ENCODE results near the gene MCU. TPM values are rescaled to one million over a fixed set of nuclear protein-coding genes. Genes with fewer than 3 reads are reported as not detected.

MCU gene
- total RNA-seq, 1 donor from 2014 or later, result 20.3 TPM

DNA sequence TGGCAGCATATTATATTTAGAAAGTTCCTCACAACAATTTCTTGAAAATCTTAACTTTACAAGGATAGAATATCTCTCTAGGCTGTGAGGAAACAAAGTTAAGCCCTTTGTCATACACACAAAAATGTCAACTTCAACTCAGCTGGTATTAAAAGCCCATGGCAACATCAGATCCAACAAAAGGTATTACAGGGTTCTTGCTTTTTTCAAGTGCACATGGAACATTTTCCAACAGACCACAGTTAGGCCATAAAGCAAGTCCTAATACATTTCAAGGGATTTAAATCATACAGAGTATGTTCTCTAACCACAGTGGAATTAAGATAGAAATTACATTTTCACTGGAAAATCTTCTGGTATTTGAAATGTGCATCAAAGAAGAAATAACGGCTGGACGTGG is 129.7 kb downstream of the MCU start:
- TF ChIP-seq, protein P1, sequence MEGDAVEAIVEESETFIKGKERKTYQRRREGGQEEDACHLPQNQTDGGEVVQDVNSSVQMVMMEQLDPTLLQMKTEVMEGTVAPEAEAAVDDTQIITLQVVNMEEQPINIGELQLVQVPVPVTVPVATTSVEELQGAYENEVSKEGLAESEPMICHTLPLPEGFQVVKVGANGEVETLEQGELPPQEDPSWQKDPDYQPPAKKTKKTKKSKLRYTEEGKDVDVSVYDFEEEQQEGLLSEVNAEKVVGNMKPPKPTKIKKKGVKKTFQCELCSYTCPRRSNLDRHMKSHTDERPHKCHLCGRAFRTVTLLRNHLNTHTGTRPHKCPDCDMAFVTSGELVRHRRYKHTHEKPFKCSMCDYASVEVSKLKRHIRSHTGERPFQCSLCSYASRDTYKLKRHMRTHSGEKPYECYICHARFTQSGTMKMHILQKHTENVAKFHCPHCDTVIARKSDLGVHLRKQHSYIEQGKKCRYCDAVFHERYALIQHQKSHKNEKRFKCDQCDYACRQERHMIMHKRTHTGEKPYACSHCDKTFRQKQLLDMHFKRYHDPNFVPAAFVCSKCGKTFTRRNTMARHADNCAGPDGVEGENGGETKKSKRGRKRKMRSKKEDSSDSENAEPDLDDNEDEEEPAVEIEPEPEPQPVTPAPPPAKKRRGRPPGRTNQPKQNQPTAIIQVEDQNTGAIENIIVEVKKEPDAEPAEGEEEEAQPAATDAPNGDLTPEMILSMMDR (IDR thresholded peaks at IDR 0.05; ENCODE audit: borderline replicate concordance), result no peak
- Histone ChIP-seq H3K4me1 (peaks cover 18% of the 10 kb centered on the region), H3K9me3 (replicated peaks) (peaks cover 9% of the 10 kb centered on the region), H3K27me3 (ENCODE audit: low read depth) (no peaks in the 10 kb centered on the region), H3K36me3 (no peaks in the 10 kb centered on the region), H3K27ac (replicated peaks) (no peak overlapping the region), H3K4me3 (no peak overlapping the region)
- intact Hi-C loops (cut with micrococcal nuclease), result no loop called here
- no peak for DNase-seq

DNA sequence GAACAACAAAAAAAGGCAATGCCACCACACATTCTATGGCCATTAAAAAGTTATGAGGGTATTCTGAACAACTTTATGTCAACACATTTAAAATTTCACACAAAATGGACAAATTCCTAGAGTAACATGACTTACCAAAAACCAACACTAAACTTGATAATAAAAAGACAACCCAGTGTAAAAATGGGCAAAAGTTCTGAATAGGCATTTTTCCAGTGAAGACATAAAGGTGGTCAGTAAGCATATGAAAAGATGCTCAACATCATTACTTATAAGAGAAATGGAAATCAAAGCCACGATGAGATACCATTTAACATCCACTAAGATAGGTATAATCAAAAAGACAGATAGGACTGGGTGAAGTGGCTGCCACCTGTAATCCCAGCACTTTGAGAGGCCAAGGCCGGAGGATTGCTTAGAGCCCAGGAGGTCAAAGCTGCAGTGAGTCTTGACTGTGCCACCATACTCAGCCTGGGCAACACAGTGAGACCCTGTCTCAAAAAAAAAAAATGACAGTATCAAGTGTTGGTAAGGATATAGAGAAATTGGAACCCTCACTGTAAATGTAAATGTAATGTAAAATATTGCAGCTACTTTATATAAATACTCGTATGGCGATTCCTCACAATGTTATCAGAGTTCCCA is 130.5 kb downstream of the MCU start:
- Histone ChIP-seq H3K27ac (replicated peaks) (no peak overlapping the region), H3K36me3 (no peaks in the 10 kb centered on the region), H3K4me1 (peaks cover 20% of the 10 kb centered on the region), H3K4me3 (no peak overlapping the region), H3K27me3 (ENCODE audit: low read depth) (no peaks in the 10 kb centered on the region), H3K9me3 (replicated peaks) (peaks cover 9% of the 10 kb centered on the region)
- no peak for DNase-seq
- intact Hi-C loops (cut with micrococcal nuclease), result no loop called here
- TF ChIP-seq, protein P1 (IDR thresholded peaks at IDR 0.05; ENCODE audit: borderline replicate concordance), result no peak

DNA sequence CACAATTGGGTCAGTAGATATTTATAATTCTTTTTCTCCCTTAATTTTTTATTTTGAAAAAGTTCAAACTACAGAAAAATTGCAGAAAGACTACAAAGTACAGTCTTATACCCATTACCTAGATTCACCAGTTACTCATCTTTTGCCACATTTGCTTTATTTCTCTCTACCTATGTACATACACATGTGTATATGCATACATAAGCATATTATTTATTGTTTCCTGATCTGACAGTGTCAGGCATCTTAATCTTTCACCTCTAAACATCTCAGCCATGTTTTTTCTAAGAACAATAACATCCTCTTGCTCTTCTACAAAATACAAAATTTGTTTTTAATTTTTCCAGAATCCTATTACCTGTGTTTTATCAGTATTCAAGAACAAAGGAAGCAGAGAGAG is 133.2 kb downstream of the MCU start:
- H3K4me1 ChIP-seq, result peaks cover 31% of the 10 kb centered on the region

DNA sequence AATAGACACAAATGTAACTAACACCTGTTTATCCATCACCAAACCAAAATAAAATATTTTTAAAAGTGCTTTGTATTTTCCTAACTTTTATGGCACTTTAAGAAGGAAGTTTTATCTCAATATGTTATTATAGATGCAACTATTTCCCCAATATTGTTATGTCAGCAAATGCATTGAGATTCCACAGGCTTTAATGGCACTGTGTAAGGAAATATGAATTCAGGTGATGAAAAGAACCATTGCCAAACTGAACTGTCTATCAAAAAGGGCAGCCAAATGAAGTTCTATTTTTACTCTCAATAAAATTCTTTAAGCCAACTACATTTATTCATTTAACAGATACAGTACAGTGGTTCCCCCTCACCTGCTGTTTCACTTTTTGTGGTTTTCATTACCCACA is 134.4 kb downstream of the MCU start:
- peaks cover 40% of the 10 kb centered on the region for H3K4me1 ChIP-seq
- H3K27ac ChIP-seq (replicated peaks), result no peak overlapping the region
- H3K9me3 ChIP-seq (replicated peaks), result peaks cover 9% of the 10 kb centered on the region
- intact Hi-C loops (cut with micrococcal nuclease), result no loop called here
- H3K27me3 ChIP-seq (ENCODE audit: low read depth), result no peaks in the 10 kb centered on the region
- H3K36me3 ChIP-seq, result no peaks in the 10 kb centered on the region
- TF ChIP-seq, protein P1 (IDR thresholded peaks at IDR 0.05; ENCODE audit: borderline replicate concordance), result no peak
- no peak for DNase-seq
- no peak overlapping the region for H3K4me3 ChIP-seq

More for the DNA sequence above, 133.2 kb downstream of the MCU start:
- no peaks in the 10 kb centered on the region for H3K27me3 ChIP-seq (ENCODE audit: low read depth)
- no peak overlapping the region for H3K27ac ChIP-seq (replicated peaks)
- H3K9me3 ChIP-seq (replicated peaks), result peaks cover 9% of the 10 kb centered on the region
- TF ChIP-seq, protein P1 (IDR thresholded peaks at IDR 0.05; ENCODE audit: borderline replicate concordance), result no peak
- no peak for DNase-seq
- H3K36me3 ChIP-seq, result no peaks in the 10 kb centered on the region
- intact Hi-C loops (cut with micrococcal nuclease), result no loop called here
- no peak overlapping the region for H3K4me3 ChIP-seq

DNA sequence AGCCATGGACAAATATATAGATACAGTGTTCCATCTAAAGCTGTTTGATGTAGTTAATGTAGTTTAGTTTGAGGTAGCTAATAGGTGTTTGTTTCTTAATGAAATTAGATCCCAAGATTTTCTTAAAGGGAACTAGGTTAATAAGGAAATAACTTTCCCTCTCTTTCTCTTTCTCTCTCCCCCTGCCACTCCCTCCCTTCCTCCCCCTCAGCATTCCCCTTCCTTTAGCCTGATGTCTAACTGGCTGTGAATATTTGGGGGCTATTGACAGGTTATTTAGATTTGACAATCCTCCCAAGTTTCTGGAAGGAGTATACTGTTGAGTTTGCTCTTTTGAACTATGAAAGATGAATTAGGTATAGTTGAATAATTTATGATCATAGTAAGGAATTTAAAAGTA is 136.4 kb downstream of the MCU start:
- H3K4me3 ChIP-seq, result no peak overlapping the region
- H3K27ac ChIP-seq (replicated peaks), result no peak overlapping the region
- no peaks in the 10 kb centered on the region for H3K27me3 ChIP-seq (ENCODE audit: low read depth)
- H3K36me3 ChIP-seq, result no peaks in the 10 kb centered on the region
- intact Hi-C loops (cut with micrococcal nuclease), result no loop called here
- TF ChIP-seq, protein P1 (IDR thresholded peaks at IDR 0.05; ENCODE audit: borderline replicate concordance), result no peak
- no peaks in the 10 kb centered on the region for H3K9me3 ChIP-seq (replicated peaks)
- DNase-seq, result no peak
- peaks cover 40% of the 10 kb centered on the region for H3K4me1 ChIP-seq

All from left ventricle myocardium inferior (tissue), 1 donor.